H9 (cell line): ENCODE results near the gene EPHA4. TPM values are rescaled to one million over a fixed set of nuclear protein-coding genes. Genes with fewer than 3 reads are reported as not detected.

Experiments
- DNase-seq: peaks from one replicate; pipeline ENCODE4 v3.0.0-alpha.2; 2017
- H2AFZ ChIP-seq: one replicate; pipeline ENCODE4 v1.6.1; 2013; ENCODE audit warnings: mild to moderate bottlenecking, low read length, control low read depth, moderate library complexity
- H2AK5ac ChIP-seq: 2 replicates; pipeline ENCODE4 v1.6.1; 2013; ENCODE audit warnings: low read length, control low read depth, mixed read lengths; ENCODE audit not compliant: insufficient read length
- H2BK120ac ChIP-seq: one replicate; pipeline ENCODE4 v1.6.1; 2013; ENCODE audit warnings: low read depth, mild to moderate bottlenecking, low read length, control low read depth, inconsistent platforms; ENCODE audit not compliant: poor library complexity, severe bottlenecking
- H2BK12ac ChIP-seq: 2 replicates; pipeline ENCODE4 v1.6.1; 2013; ENCODE audit warnings: low read length, control low read depth, mixed read lengths, low read depth; ENCODE audit not compliant: insufficient read length
- H2BK15ac ChIP-seq: 2 replicates; pipeline ENCODE4 v1.6.1; 2013; ENCODE audit warnings: low read depth, low read length, control low read depth
- H2BK20ac ChIP-seq: one replicate; pipeline ENCODE4 v1.6.1; 2013; ENCODE audit warnings: low read depth, mild to moderate bottlenecking, low read length, control low read depth, inconsistent platforms; ENCODE audit not compliant: poor library complexity, severe bottlenecking
- H2BK5ac ChIP-seq: 2 replicates; pipeline ENCODE4 v1.6.1; 2013; ENCODE audit warnings: low read length, control low read depth, mixed read lengths; ENCODE audit not compliant: insufficient read length
- H3K14ac ChIP-seq: 2 replicates; pipeline ENCODE4 v1.6.1; 2013; ENCODE audit warnings: low read length, control low read depth; ENCODE audit not compliant: insufficient read depth
- H3K18ac ChIP-seq: 2 replicates; pipeline ENCODE4 v1.6.1; 2013; ENCODE audit warnings: low read depth, mild to moderate bottlenecking, mixed read lengths, low read length, control low read depth; ENCODE audit not compliant: insufficient read length
- H3K23ac ChIP-seq: 2 replicates; pipeline ENCODE4 v1.6.1; 2013; ENCODE audit warnings: low read length, control low read depth, mixed read lengths, low read depth; ENCODE audit not compliant: insufficient read length
- H3K23me2 ChIP-seq: 2 replicates; pipeline ENCODE4 v1.6.1; 2013; ENCODE audit warnings: low read depth, mild to moderate bottlenecking, mixed read lengths, low read length, control low read depth; ENCODE audit not compliant: insufficient read length, poor library complexity, severe bottlenecking
- H3K27ac ChIP-seq: 2 replicates; pipeline ENCODE4 v1.5.1; 2013; ENCODE audit warnings: low read length, control low read depth, mixed read lengths, low read depth; ENCODE audit not compliant: insufficient read length
- H3K27me3 ChIP-seq: 2 replicates; pipeline ENCODE4 v1.6.1; 2013; ENCODE audit warnings: low read length, control low read depth, inconsistent platforms; ENCODE audit not compliant: insufficient read depth
- H3K4ac ChIP-seq: 2 replicates; pipeline ENCODE4 v1.6.1; 2013; ENCODE audit warnings: low read depth, mild to moderate bottlenecking, control low read depth, inconsistent platforms, low read length, moderate library complexity
- H3K4me1 ChIP-seq: 2 replicates; pipeline ENCODE4 v1.6.1; 2013; ENCODE audit warnings: low read length, control low read depth, inconsistent platforms; ENCODE audit not compliant: insufficient read depth
- H3K4me2 ChIP-seq: 2 replicates; pipeline ENCODE4 v1.6.1; 2013; ENCODE audit warnings: low read length, control low read depth, mixed read lengths; ENCODE audit not compliant: insufficient read length, insufficient read depth
- H3K56ac ChIP-seq: 2 replicates; pipeline ENCODE4 v1.6.1; 2013; ENCODE audit warnings: low read depth, mild to moderate bottlenecking, mixed read lengths, low read length, control low read depth; ENCODE audit not compliant: insufficient read length
- H3K79me1 ChIP-seq: 2 replicates; pipeline ENCODE4 v1.6.1; 2013; ENCODE audit warnings: low read depth, mild to moderate bottlenecking, moderate library complexity, low read length, control low read depth, inconsistent platforms; ENCODE audit not compliant: insufficient read depth, poor library complexity, severe bottlenecking
- H3K79me2 ChIP-seq: 2 replicates; pipeline ENCODE4 v1.6.1; 2013; ENCODE audit warnings: low read length, control low read depth, inconsistent platforms; ENCODE audit not compliant: insufficient read depth
- H3K9ac ChIP-seq: 2 replicates; pipeline ENCODE4 v1.6.1; 2013; ENCODE audit warnings: low read length, control low read depth, mixed read lengths; ENCODE audit not compliant: insufficient read length; ENCODE audit errors: extremely low read depth
- H3K9me3 ChIP-seq: one replicate; pipeline ENCODE4 v1.6.1; 2013; ENCODE audit warnings: low read depth, low read length, inconsistent platforms; ENCODE audit not compliant: control insufficient read depth
- H3T11ph ChIP-seq: one replicate; pipeline ENCODE4 v1.6.1; 2013; ENCODE audit warnings: mild to moderate bottlenecking, low read length, control low read depth, inconsistent platforms
- H4K20me1 ChIP-seq: one replicate; pipeline ENCODE4 v1.6.1; 2013; ENCODE audit not compliant: control insufficient read depth, insufficient read length, insufficient read depth
- H4K5ac ChIP-seq: 2 replicates; pipeline ENCODE4 v1.6.1; 2013; ENCODE audit warnings: low read depth, mild to moderate bottlenecking, mixed read lengths, low read length, control low read depth; ENCODE audit not compliant: insufficient read length
- H4K8ac ChIP-seq: replicated peaks from 2 replicates; pipeline ENCODE4 v1.6.1; 2013; ENCODE audit warnings: low read length, control low read depth, mixed read lengths, low read depth; ENCODE audit not compliant: insufficient read length
- H4K91ac ChIP-seq: 2 replicates; pipeline ENCODE4 v1.6.1; 2013; ENCODE audit warnings: low read depth, mild to moderate bottlenecking, moderate library complexity, mixed read lengths, low read length, control low read depth; ENCODE audit not compliant: insufficient read length
- H3K27ac Mint-ChIP-seq, 3 experiments: 2 replicates in 2 of 3; 3 replicates in 1 of 3; pipeline ENCODE4 v1.8.0; 2020 to 2021; ENCODE audit warnings: mixed read lengths in 3 of 3, mild to moderate bottlenecking in 1 of 3, moderate library complexity in 1 of 3
- H3K27me3 Mint-ChIP-seq: 2 replicates; pipeline ENCODE4 v1.8.0; 2021; ENCODE audit warnings: low read depth, mild to moderate bottlenecking, moderate library complexity, mixed read lengths
- H3K36me3 Mint-ChIP-seq, 3 experiments: 2 replicates in 2 of 3; 3 replicates in 1 of 3; pipeline ENCODE4 v1.8.0; 2020 to 2021; ENCODE audit warnings: low read depth in 3 of 3, mixed read lengths in 3 of 3; ENCODE audit not compliant: insufficient read depth in 1 of 3
- H3K4me1 Mint-ChIP-seq, 2 experiments: 2 replicates each; pipeline ENCODE4 v1.8.0; 2020; ENCODE audit warnings: mixed read lengths in 2 of 2
- H3K4me3 Mint-ChIP-seq, 2 experiments: 2 replicates in 1 of 2; 3 replicates in 1 of 2; pipeline ENCODE4 v1.8.0; 2020 to 2021; ENCODE audit warnings: mild to moderate bottlenecking in 2 of 2, mixed read lengths in 2 of 2, moderate library complexity in 1 of 2
- H3K9me3 Mint-ChIP-seq, 2 experiments: 2 replicates in 1 of 2; 3 replicates in 1 of 2; pipeline ENCODE4 v1.8.0; 2020; ENCODE audit warnings: mild to moderate bottlenecking in 2 of 2, mixed read lengths in 2 of 2, moderate library complexity in 1 of 2
- CTCF ChIP-seq: fragments of 200-600 bp; sonication (generic); conservative IDR thresholded peaks from 3 replicates; pipeline ENCODE4 v1.8.0; 2021; ENCODE audit warnings: antibody characterized with exemption, mild to moderate bottlenecking
- WGBS: extraction: QIAGEN DNeasy Blood & Tissue Kit; methylation state at CpG from one replicate; pipeline ENCODE4 v1.1.7; 2013; ENCODE audit warnings: missing lambda C conversion rate, low lambda C conversion rate, mixed read lengths; ENCODE audit not compliant: insufficient read length; ENCODE audit errors: extremely low coverage; 5-methylcytosine and 5-hydroxymethylcytosine counted together
- total RNA-seq: library from RNA; stranded (reverse); gene quantifications from 2 replicates; pipeline ENCODE4 v1.2.1, GENCODE V29; 2021

Gene EPHA4
- total RNA-seq, 1 experiment from 2014 or later, result 25.1 TPM

DNA sequence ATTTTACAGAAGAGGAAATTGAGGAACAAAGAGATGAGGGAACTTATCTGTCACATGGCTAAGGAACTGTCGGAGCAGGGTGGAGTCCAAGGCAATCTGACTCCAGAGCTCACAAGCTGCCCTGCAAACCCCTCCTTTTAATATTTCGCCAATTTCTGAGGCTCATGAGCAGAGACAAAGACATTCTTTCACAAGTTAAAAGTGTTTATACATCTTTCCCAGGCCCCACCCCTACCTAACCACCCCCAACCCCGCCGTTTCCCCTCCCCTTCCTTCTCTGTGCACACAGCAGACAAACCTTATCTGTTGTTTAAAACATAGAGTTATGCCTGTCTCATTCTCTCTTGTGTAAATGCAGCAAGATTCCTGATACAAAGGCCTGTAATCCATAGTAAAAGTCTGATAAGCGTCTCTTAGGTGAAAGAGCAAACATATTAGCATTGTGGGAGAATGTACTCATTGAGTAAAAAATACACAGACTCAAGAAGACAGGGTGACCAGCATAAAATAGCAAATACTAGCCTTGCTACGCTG is 44.3 kb downstream of the EPHA4 start:
- H3K4me3 Mint-ChIP-seq, result no peak overlapping the region
- Histone ChIP-seq H3K18ac (no peak overlapping the region), H4K91ac (no peak overlapping the region), H3K14ac (no peak overlapping the region), H3K23ac (no peak overlapping the region), H3K56ac (no peak overlapping the region), H3K9me3 (no peaks in the 10 kb centered on the region), H3K79me2 (no peaks in the 10 kb centered on the region), H3K79me1 (no peaks in the 10 kb centered on the region), H3K4me2 (no peak overlapping the region), H2AK5ac (no peak overlapping the region), H3K4ac (no peak overlapping the region), H2AFZ (no peak overlapping the region), H2BK120ac (no peak overlapping the region), H4K5ac (no peak overlapping the region), H2BK5ac (no peak overlapping the region), H4K8ac (no peak overlapping the region), H3K4me1 (peaks cover 6% of the 10 kb centered on the region; the same call in 1 of the 2 replicates), H3T11ph (no peak overlapping the region), H2BK15ac (no peak overlapping the region), H3K27me3 (no peaks in the 10 kb centered on the region), H3K23me2 (no peaks in the 10 kb centered on the region), H3K27ac (no peak overlapping the region), H4K20me1 (no peaks in the 10 kb centered on the region), H3K9ac (no peak overlapping the region), H2BK20ac (no peak overlapping the region), H2BK12ac (no peak overlapping the region)
- H3K36me3 Mint-ChIP-seq, result peaks cover 0 to 4% (median 0%) of the 10 kb centered on the region in 3 experiments; a peak in 1 of 7 replicates
- no peak for TF ChIP-seq CTCF
- peaks cover 28 to 52% of the 10 kb centered on the region in 2 experiments for H3K4me1 Mint-ChIP-seq
- H3K27ac Mint-ChIP-seq, result no peak overlapping the region; a peak in 2 of 7 replicates
- H3K9me3 Mint-ChIP-seq, result no peaks in the 10 kb centered on the region
- no peaks in the 10 kb centered on the region for H3K27me3 Mint-ChIP-seq
- WGBS, result no CpG with 5 or more reads among the region's 6 CpGs
- no peak for DNase-seq
